DOHH2 (cell line): ENCODE measurements around the gene CLCN6.
A peak's percentile ranks its signal among the peaks of the same experiment; 100 is the strongest.

Source experiments
- H3F3A ChIP-seq: fragments of 200-600 bp; sonication (generic), shearing (Covaris generic); 2 replicates; pipeline ENCODE4 v1.6.0; 2016; ENCODE audit warnings: antibody characterized with exemption, mild to moderate bottlenecking; ENCODE audit not compliant: control insufficient read depth, insufficient read depth
- H3K27ac ChIP-seq: fragments of 200-600 bp; sonication (generic); 2 replicates; pipeline ENCODE4 v1.5.1; 2014; ENCODE audit warnings: low read depth, mild to moderate bottlenecking, low read length, moderate library complexity
- H3K27me3 ChIP-seq: fragments of 200-600 bp; sonication (generic); 2 replicates; pipeline ENCODE4 v1.6.1; 2014; ENCODE audit warnings: mild to moderate bottlenecking, low read length, mixed read lengths; ENCODE audit not compliant: control insufficient read depth
- H3K36me3 ChIP-seq: fragments of 200-600 bp; sonication (generic); 2 replicates; pipeline ENCODE4 v1.6.1; 2014; ENCODE audit warnings: mild to moderate bottlenecking, low read length, moderate library complexity, mixed read lengths; ENCODE audit not compliant: control insufficient read depth
- H3K4me1 ChIP-seq: fragments of 200-600 bp; sonication (generic); 2 replicates; pipeline ENCODE4 v1.6.1; 2014; ENCODE audit warnings: mild to moderate bottlenecking, low read length, mixed read lengths; ENCODE audit not compliant: control insufficient read depth
- H3K4me2 ChIP-seq: fragments of 200-600 bp; sonication (generic); 2 replicates; pipeline ENCODE4 v1.6.0; 2014; ENCODE audit warnings: mild to moderate bottlenecking, low read length, moderate library complexity
- H3K4me3 ChIP-seq: fragments of 200-600 bp; sonication (generic); 2 replicates; pipeline ENCODE4 v1.5.1; 2014; ENCODE audit warnings: mild to moderate bottlenecking, low read length, mixed read lengths
- H3K79me2 ChIP-seq: fragments of 200-600 bp; sonication (generic); 2 replicates; pipeline ENCODE4 v1.6.1; 2014; ENCODE audit warnings: mild to moderate bottlenecking, low read length, mixed read lengths; ENCODE audit not compliant: control insufficient read depth
- H3K9me2 ChIP-seq: fragments of 200-600 bp; sonication (generic); replicated peaks from 2 replicates; pipeline ENCODE4 v1.6.1; 2014; ENCODE audit warnings: mild to moderate bottlenecking, low read length, mixed read lengths; ENCODE audit not compliant: control insufficient read depth
- H3K9me3 ChIP-seq: fragments of 200-600 bp; sonication (generic); 2 replicates; pipeline ENCODE4 v1.6.1; 2014; ENCODE audit warnings: antibody characterized with exemption, low read length, mixed read lengths; ENCODE audit not compliant: control insufficient read depth, insufficient read depth
- H4K20me1 ChIP-seq: fragments of 200-600 bp; sonication (generic); 2 replicates; pipeline ENCODE4 v1.6.0; 2014; ENCODE audit warnings: low read depth, mild to moderate bottlenecking, antibody characterized with exemption, low read length, moderate library complexity; ENCODE audit not compliant: control insufficient read depth, insufficient read depth
- CTCF ChIP-seq: fragments of 200-600 bp; sonication (generic); IDR thresholded peaks from one replicate; pipeline ENCODE4 v1.5.1; 2014; ENCODE audit warnings: antibody characterized with exemption, mild to moderate bottlenecking, low read depth, low read length; ENCODE audit not compliant: poor library complexity, severe bottlenecking
- EZH2phosphoT487 ChIP-seq: fragments of 200-600 bp; sonication (generic); IDR thresholded peaks from 2 replicates; pipeline ENCODE4 v1.6.1; 2017; ENCODE audit warnings: borderline replicate concordance, mild to moderate bottlenecking, antibody characterized with exemption, low read length, moderate library complexity, mixed read lengths

The CLCN6 gene

GRCh38 chr1:11874258-11874562 is 68.2 kb downstream of the CLCN6 start:
- no peaks in the 10 kb centered on the region for H3K36me3 ChIP-seq
- no peak for TF ChIP-seq EZH2phosphoT487
- no peak for TF ChIP-seq CTCF
- H3K27me3 ChIP-seq = peaks cover 29% of the 10 kb centered on the region
- H3K27ac ChIP-seq = no peak overlapping the region
- H3K4me1 ChIP-seq = no peaks in the 10 kb centered on the region
- H3K79me2 ChIP-seq = no peaks in the 10 kb centered on the region
- no peaks in the 10 kb centered on the region for H3K9me2 ChIP-seq
- H4K20me1 ChIP-seq = no peaks in the 10 kb centered on the region
- no peaks in the 10 kb centered on the region for H3F3A ChIP-seq
- no peak overlapping the region for H3K4me2 ChIP-seq
- no peak overlapping the region for H3K4me3 ChIP-seq
- H3K9me3 ChIP-seq = no peaks in the 10 kb centered on the region

GRCh38 chr1:11874624-11875023 is 68.6 kb downstream of the CLCN6 start:
- Histone ChIP-seq H3K9me3 (no peaks in the 10 kb centered on the region), H3K4me2 (no peak overlapping the region), H3K4me3 (no peak overlapping the region), H3K27me3 (peaks cover 28% of the 10 kb centered on the region), H3K4me1 (no peaks in the 10 kb centered on the region), H3K9me2 (no peaks in the 10 kb centered on the region), H3F3A (no peaks in the 10 kb centered on the region), H3K79me2 (no peaks in the 10 kb centered on the region), H3K27ac (no peak overlapping the region), H3K36me3 (no peaks in the 10 kb centered on the region), H4K20me1 (no peaks in the 10 kb centered on the region)
- no peak for TF ChIP-seq CTCF
- TF ChIP-seq EZH2phosphoT487 = no peak

DNA sequence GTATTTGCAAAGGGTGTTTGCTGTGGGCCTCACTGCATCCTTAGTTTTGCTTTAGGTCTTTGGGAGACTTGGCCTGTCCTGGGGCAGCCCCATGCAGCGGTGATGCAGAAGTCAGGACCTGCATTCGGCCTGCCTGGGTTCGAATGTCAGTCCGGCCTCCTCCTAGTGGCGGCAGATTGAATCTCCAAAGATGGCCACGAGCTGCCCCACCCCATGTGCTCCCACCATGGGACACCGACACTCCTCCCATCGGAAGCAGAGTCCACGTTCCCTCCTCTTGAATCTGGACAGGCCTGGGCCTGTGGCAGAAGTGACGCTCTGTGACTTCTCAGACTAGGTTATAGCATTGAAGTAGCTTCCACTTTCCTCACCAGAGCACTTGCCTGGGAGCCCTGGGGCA is 69.1 kb downstream of the CLCN6 start:
- no peak for TF ChIP-seq EZH2phosphoT487
- peak; percentile 26 for TF ChIP-seq CTCF
- Histone ChIP-seq H3K36me3 (no peaks in the 10 kb centered on the region), H3F3A (no peaks in the 10 kb centered on the region), H3K4me1 (no peaks in the 10 kb centered on the region), H3K27ac (no peak overlapping the region), H3K27me3 (peaks cover 28% of the 10 kb centered on the region), H3K4me2 (no peak overlapping the region), H3K79me2 (no peaks in the 10 kb centered on the region), H3K9me3 (no peaks in the 10 kb centered on the region), H3K4me3 (no peak overlapping the region), H3K9me2 (no peaks in the 10 kb centered on the region), H4K20me1 (no peaks in the 10 kb centered on the region)

DNA sequence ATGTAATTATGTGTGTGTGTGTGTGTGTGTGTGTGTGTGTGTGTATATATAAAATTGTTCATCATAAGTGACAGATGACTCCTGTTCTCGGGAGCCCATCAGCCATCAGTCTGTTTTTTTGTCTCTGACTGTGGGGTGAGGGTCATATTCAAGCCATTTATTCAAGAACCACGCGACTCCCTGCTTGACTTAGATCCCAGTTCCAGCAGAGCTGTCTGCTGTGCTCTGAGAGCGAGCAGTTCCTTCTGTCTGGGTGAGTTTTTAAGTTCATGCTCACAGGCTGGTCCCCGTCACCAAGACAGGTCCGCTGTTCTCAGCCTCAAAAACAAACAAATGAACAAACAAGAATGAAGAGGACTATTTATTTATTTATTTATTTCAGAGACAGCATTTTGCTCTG is 71.1 kb downstream of the CLCN6 start:
- Histone ChIP-seq H3K9me2 (no peaks in the 10 kb centered on the region), H3K27ac (no peak overlapping the region), H3F3A (no peaks in the 10 kb centered on the region), H3K4me1 (no peaks in the 10 kb centered on the region), H3K79me2 (no peaks in the 10 kb centered on the region), H3K4me2 (no peak overlapping the region), H3K27me3 (peaks cover 28% of the 10 kb centered on the region), H3K4me3 (no peak overlapping the region), H3K9me3 (no peaks in the 10 kb centered on the region), H4K20me1 (no peaks in the 10 kb centered on the region), H3K36me3 (no peaks in the 10 kb centered on the region)
- no peak for TF ChIP-seq EZH2phosphoT487
- TF ChIP-seq CTCF = no peak
